Hypothalamus (tissue), 51 donors: ENCODE data around the gene IVNS1ABP.
A peak's percentile ranks its signal among the peaks of the same experiment; 100 is the strongest.
"Not testable (repeated sequence)": the region's sequence is repeated elsewhere in the genome, so short reads cannot be mapped to it uniquely, and the experiment has no call there.

ENCODE experiments used
- DNase-seq, 51 donors: peaks; one replicate each; lab custom pipeline; 2025; lab: John Stamatoyannopoulos, UW

IVNS1ABP gene

GRCh38 chr1:185337246-185337645 is 20.2 kb upstream of the IVNS1ABP start:
- DNase-seq: no peak

- DNase-seq: no peak
Measured at GRCh38 chr1:185334182-185334581, 17.1 kb upstream of the IVNS1ABP start.

- DNase-seq: no peak
Measured at GRCh38 chr1:185328255-185328654, 11.2 kb upstream of the IVNS1ABP start.

- DNase-seq: no peak
Measured at GRCh38 chr1:185325413-185325812, 8.4 kb upstream of the IVNS1ABP start.

- DNase-seq: no peak
Measured at GRCh38 chr1:185324118-185324517, 7.1 kb upstream of the IVNS1ABP start.

GRCh38 chr1:185322636-185323035 is 5.6 kb upstream of the IVNS1ABP start:
- DNase-seq: no peak

GRCh38 chr1:185321653-185322221 is 4.7 kb upstream of the IVNS1ABP start:
- DNase-seq: not testable (repeated sequence)

GRCh38 chr1:185321104-185321503 is 4.1 kb upstream of the IVNS1ABP start:
- not testable (repeated sequence) for DNase-seq

GRCh38 chr1:185319139-185319475 is 2.1 kb upstream of the IVNS1ABP start:
- DNase-seq: no peak

GRCh38 chr1:185318431-185319138 is 1.5 kb upstream of the IVNS1ABP start:
- peak in 9 of 51 donors; percentile 0 to 27 (median 13) for DNase-seq

- peak in 9 of 51 donors; percentile 16 to 71 (median 41) for DNase-seq
Measured at GRCh38 chr1:185317886-185318310, 855 bp upstream of the IVNS1ABP start.

- peak; percentile 68 to 98 (median 91) for DNase-seq
Measured at GRCh38 chr1:185316163-185317033, 645 bp downstream of the IVNS1ABP start.

GRCh38 chr1:185315445-185316071 is 1.5 kb downstream of the IVNS1ABP start:
- no peak for DNase-seq

- DNase-seq: no peak
Measured at GRCh38 chr1:185314411-185314810, 2.6 kb downstream of the IVNS1ABP start.

GRCh38 chr1:185312361-185313138 is 4.5 kb downstream of the IVNS1ABP start:
- no peak for DNase-seq

GRCh38 chr1:185311589-185312225 is 5.3 kb downstream of the IVNS1ABP start:
- no peak for DNase-seq

GRCh38 chr1:185309566-185309965 is 7.5 kb downstream of the IVNS1ABP start:
- DNase-seq: no peak

- DNase-seq: no peak
Measured at GRCh38 chr1:185308126-185308525, 8.9 kb downstream of the IVNS1ABP start.

- DNase-seq: no peak
Measured at GRCh38 chr1:185305419-185305818, 11.6 kb downstream of the IVNS1ABP start.

GRCh38 chr1:185300152-185300551 is 16.9 kb downstream of the IVNS1ABP start:
- no peak for DNase-seq
